MM.1S (cell line): ENCODE results near the gene KIAA1328.

Experiments
- DNase-seq: peaks from one replicate; pipeline ENCODE4 v3.0.0-alpha.2; 2015
- H2AFZ ChIP-seq: fragments of 300-600 bp; sonication (generic); 2 replicates; pipeline ENCODE4 v1.6.0; 2016; ENCODE audit warnings: antibody characterized with exemption, low read length
- H3F3A ChIP-seq: fragments of 300-600 bp; sonication (generic); 2 replicates; pipeline ENCODE4 v1.6.1; 2016; ENCODE audit warnings: mild to moderate bottlenecking, antibody characterized with exemption, low read length, moderate library complexity, mixed read lengths; ENCODE audit not compliant: insufficient read depth
- H3K27ac ChIP-seq: fragments of 300-600 bp; sonication (generic); 2 replicates; pipeline ENCODE4 v1.5.1; 2016; ENCODE audit warnings: mild to moderate bottlenecking, low read length
- H3K27me3 ChIP-seq: fragments of 300-600 bp; sonication (generic); replicated peaks from 2 replicates; pipeline ENCODE4 v1.6.0; 2016; ENCODE audit warnings: low read length; ENCODE audit not compliant: insufficient read depth
- H3K36me3 ChIP-seq: fragments of 300-600 bp; sonication (generic); replicated peaks from 2 replicates; pipeline ENCODE4 v1.6.1; 2016; ENCODE audit warnings: mild to moderate bottlenecking, low read length, mixed read lengths; ENCODE audit not compliant: insufficient read depth
- H3K4me1 ChIP-seq: fragments of 300-600 bp; sonication (generic); 2 replicates; pipeline ENCODE4 v1.6.1; 2016; ENCODE audit warnings: low read length, mixed read lengths
- H3K4me2 ChIP-seq: fragments of 300-600 bp; sonication (generic); 2 replicates; pipeline ENCODE4 v1.6.0; 2016; ENCODE audit warnings: low read depth, low read length
- H3K4me3 ChIP-seq: fragments of 300-600 bp; sonication (generic); 2 replicates; pipeline ENCODE4 v1.5.1; 2016; ENCODE audit warnings: low read length, mixed read lengths
- H3K79me2 ChIP-seq: fragments of 300-600 bp; sonication (generic); 2 replicates; pipeline ENCODE4 v1.6.1; 2016; ENCODE audit warnings: mixed run types, low read length, mixed read lengths
- H3K9ac ChIP-seq: fragments of 300-600 bp; sonication (generic); 2 replicates; pipeline ENCODE4 v1.6.1; 2016; ENCODE audit warnings: low read length, mixed read lengths
- H3K9me2 ChIP-seq: fragments of 300-600 bp; sonication (generic); replicated peaks from 2 replicates; pipeline ENCODE4 v1.6.1; 2016; ENCODE audit warnings: mild to moderate bottlenecking, low read length, mixed read lengths; ENCODE audit not compliant: insufficient read depth
- H3K9me3 ChIP-seq: fragments of 300-600 bp; sonication (generic); replicated peaks from 2 replicates; pipeline ENCODE4 v1.6.1; 2016; ENCODE audit warnings: mild to moderate bottlenecking, low read length, mixed read lengths; ENCODE audit not compliant: insufficient read depth
- H4K20me1 ChIP-seq: fragments of 300-600 bp; sonication (generic); 2 replicates; pipeline ENCODE4 v1.6.1; 2016; ENCODE audit warnings: mild to moderate bottlenecking, low read length, moderate library complexity, mixed read lengths; ENCODE audit not compliant: insufficient read depth
- EZH2 ChIP-seq: fragments of 300-600 bp; sonication (generic); optimal IDR thresholded peaks from 2 replicates; pipeline ENCODE3; 2017; ENCODE audit warnings: low read depth, mild to moderate bottlenecking, antibody characterized with exemption, low read length, mixed read lengths
- EZH2phosphoT487 ChIP-seq: fragments of 300-600 bp; sonication (generic); IDR thresholded peaks from 2 replicates; pipeline ENCODE4 v1.6.1; 2018; ENCODE audit warnings: antibody characterized with exemption, low read length
- TF ChIP-seq, protein P1 (sequence below): fragments of 300-600 bp; sonication (generic); IDR thresholded peaks from 2 replicates; pipeline ENCODE4 v1.5.1; 2016; ENCODE audit warnings: antibody characterized with exemption, low read length, mixed read lengths

KIAA1328 gene

DNA sequence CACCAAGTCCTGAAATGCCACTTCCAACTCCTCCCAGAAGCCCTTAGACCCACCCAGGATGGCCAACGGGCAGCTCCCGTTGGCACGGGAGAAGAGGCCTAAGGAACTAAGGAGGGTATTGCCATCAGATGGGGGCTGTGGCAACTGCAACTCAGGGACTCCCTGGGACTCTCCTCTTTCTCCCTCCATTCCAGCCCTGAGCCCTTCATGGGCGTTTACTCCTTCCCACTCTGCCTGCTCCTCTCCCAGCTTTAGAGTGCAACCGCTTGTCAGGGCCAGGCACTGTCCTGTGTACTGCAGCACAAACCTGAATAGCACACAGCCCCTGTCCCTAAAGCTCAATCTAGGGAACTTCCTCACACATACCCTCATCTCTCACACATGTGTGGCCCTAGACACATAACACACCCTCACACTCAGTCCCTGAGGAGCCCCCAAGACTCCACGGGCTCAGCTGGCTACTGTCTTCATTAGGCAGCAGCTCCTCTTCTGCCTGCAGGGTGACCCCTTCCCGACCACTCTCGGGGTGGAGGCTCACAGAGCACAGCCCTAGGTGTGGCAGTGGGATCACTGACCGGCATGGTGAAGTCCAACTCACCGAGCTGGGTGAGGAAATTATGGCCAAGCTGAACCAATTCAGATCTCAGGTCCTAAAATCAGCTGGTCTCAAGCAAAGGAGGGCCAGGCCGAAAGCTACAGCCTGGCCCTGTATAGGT is 420.4 kb downstream of the KIAA1328 start:
- Histone ChIP-seq H3K79me2 (no peaks in the 10 kb centered on the region), H3K36me3 (no peaks in the 10 kb centered on the region), H3K27me3 (no peaks in the 10 kb centered on the region), H3F3A (no peaks in the 10 kb centered on the region), H3K4me3 (no peak overlapping the region), H2AFZ (no peak overlapping the region), H3K4me1 (no peaks in the 10 kb centered on the region), H4K20me1 (no peaks in the 10 kb centered on the region), H3K9me2 (no peaks in the 10 kb centered on the region), H3K27ac (no peak overlapping the region), H3K9ac (no peak overlapping the region), H3K4me2 (no peak overlapping the region), H3K9me3 (no peaks in the 10 kb centered on the region)
- no peak for DNase-seq
- TF ChIP-seq EZH2phosphoT487: no peak
- TF ChIP-seq EZH2: no peak
- TF ChIP-seq, protein P1, sequence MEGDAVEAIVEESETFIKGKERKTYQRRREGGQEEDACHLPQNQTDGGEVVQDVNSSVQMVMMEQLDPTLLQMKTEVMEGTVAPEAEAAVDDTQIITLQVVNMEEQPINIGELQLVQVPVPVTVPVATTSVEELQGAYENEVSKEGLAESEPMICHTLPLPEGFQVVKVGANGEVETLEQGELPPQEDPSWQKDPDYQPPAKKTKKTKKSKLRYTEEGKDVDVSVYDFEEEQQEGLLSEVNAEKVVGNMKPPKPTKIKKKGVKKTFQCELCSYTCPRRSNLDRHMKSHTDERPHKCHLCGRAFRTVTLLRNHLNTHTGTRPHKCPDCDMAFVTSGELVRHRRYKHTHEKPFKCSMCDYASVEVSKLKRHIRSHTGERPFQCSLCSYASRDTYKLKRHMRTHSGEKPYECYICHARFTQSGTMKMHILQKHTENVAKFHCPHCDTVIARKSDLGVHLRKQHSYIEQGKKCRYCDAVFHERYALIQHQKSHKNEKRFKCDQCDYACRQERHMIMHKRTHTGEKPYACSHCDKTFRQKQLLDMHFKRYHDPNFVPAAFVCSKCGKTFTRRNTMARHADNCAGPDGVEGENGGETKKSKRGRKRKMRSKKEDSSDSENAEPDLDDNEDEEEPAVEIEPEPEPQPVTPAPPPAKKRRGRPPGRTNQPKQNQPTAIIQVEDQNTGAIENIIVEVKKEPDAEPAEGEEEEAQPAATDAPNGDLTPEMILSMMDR: no peak

DNA sequence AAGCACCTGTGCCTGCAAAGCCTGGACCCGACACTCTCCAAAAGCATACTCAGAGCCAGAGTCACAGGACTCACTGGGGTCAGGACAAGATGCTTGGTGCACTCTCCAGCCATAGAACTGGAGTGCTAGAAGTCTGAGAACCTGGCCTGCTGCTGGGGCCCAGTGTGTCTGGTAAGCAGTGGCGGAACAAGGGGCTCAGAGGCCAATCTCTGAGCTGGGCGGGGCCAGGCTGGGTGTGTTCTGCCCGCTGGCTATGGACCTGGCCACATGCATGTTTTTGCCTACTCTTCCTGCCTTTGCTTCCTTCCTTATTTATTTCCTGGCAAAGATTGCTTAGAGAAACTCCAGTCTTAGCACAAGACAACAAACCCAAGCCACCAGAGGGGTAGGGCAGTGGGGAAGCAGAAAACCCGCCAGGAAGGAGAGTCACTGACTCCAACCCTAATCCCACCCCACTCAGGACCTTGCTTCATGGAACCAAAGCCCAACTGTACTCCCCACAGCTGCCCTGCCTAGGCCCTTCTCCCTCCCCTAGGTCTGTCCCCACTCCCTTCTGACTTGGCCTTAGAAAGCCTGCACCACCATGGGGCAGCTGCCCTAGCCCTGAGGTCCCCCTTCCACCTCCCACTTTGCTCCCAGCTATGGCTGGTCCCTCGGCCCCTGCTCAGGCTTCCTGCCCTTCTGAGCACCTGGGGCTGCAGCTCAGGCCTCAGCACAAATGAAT is 421.1 kb downstream of the KIAA1328 start:
- Histone ChIP-seq H3K4me1 (no peaks in the 10 kb centered on the region), H3K9me3 (no peaks in the 10 kb centered on the region), H3K36me3 (no peaks in the 10 kb centered on the region), H3K4me2 (no peak overlapping the region), H3K27me3 (no peaks in the 10 kb centered on the region), H3K79me2 (no peaks in the 10 kb centered on the region), H3K4me3 (no peak overlapping the region), H4K20me1 (no peaks in the 10 kb centered on the region), H3K27ac (no peak overlapping the region), H3K9ac (no peak overlapping the region), H2AFZ (no peak overlapping the region), H3F3A (no peaks in the 10 kb centered on the region), H3K9me2 (no peaks in the 10 kb centered on the region)
- no peak for TF ChIP-seq EZH2
- TF ChIP-seq EZH2phosphoT487: no peak
- TF ChIP-seq, protein P1: no peak
- DNase-seq: no peak

DNA sequence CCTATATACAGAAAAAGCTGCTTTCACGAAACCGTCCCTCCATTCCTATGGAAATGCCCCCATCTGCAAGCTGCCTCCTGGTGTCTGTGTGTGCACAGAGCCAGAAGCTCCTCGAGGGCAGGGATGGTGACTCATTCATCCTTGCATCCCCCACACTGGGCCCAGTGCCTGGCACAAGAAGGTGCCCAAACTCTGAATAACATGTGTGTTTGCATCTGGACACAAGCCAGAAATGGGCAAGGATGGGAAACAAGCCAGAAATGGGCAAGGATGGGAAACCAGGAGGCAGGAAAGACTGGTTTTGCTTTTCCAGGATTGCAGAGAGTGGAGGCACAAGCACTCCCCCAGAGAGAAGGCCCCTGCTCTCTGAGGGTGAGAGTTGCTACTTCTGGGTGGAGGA is 422.8 kb downstream of the KIAA1328 start:
- Histone ChIP-seq H3K4me3 (no peak overlapping the region), H3K79me2 (no peaks in the 10 kb centered on the region), H3F3A (no peaks in the 10 kb centered on the region), H4K20me1 (no peaks in the 10 kb centered on the region), H3K36me3 (no peaks in the 10 kb centered on the region), H3K9me2 (no peaks in the 10 kb centered on the region), H3K9ac (no peak overlapping the region), H3K9me3 (no peaks in the 10 kb centered on the region), H3K27ac (no peak overlapping the region), H2AFZ (no peak overlapping the region), H3K4me1 (no peaks in the 10 kb centered on the region), H3K27me3 (no peaks in the 10 kb centered on the region), H3K4me2 (no peak overlapping the region)
- TF ChIP-seq EZH2phosphoT487: no peak
- TF ChIP-seq, protein P1: no peak
- no peak for TF ChIP-seq EZH2
- no peak for DNase-seq
